HepG2 (cell line): ENCODE data around the gene RASSF8. TPM values are rescaled to one million over a fixed set of nuclear protein-coding genes. Genes with fewer than 3 reads are reported as not detected.

ENCODE experiments used
- ATAC-seq: fragments of 200-7000 bp; cut with Tn5 transposase; 3 replicates; pipeline ENCODE4 v1.9.1; 2020; ENCODE audit warnings: mild to moderate bottlenecking, moderate library complexity
- BruUV-seq: library from RNA; stranded (reverse); fragments of 400-500 nt; replicated peaks from 2 replicates; lab custom pipeline; 2021; lab: Mats Ljungman, UMichigan
- CTCF ChIA-PET: fragments of 300-600 bp; formaldehyde crosslinking; extraction: SDS; loops from one replicate; lab custom pipeline; 2021; ENCODE audit warnings: low total read pairs, inconsistent platforms, low intra/inter-chr PET ratio; lab: Yijun Ruan, JAX
- POLR2A ChIA-PET: fragments of 350-600 bp; sonication (Branson Sonifier 250); formaldehyde crosslinking; loops from one replicate; lab custom pipeline; 2020; ENCODE audit warnings: antibody characterized with exemption, inconsistent platforms; lab: Yijun Ruan, JAX
- DNase-seq: peaks from one replicate; pipeline ENCODE4 v3.0.0-alpha.2; 2015; ENCODE audit warnings: low spot score
- FAIRE-seq: peaks from 3 replicates; lab custom pipeline; 2011; peaks lifted over from hg19 to GRCh38; lab: Jason Lieb, UNC
- H2AFZ ChIP-seq: one replicate; pipeline ENCODE4 v1.6.1; 2011; ENCODE audit warnings: low read length, inconsistent platforms
- H3K27ac ChIP-seq: fragments of 300-600 bp; 3 replicates; pipeline ENCODE4 v1.8.0; 2011; ENCODE audit warnings: mixed run types, mild to moderate bottlenecking, mixed read lengths, low read length, inconsistent platforms; ENCODE audit not compliant: insufficient read depth; ENCODE audit errors: extremely low read length
- H3K27me3 ChIP-seq, 2 experiments: fragments of 200-600 bp in 1 of 2; 2 replicates in 1 of 2; 3 replicates in 1 of 2; pipeline versions ENCODE4 v1.6.0 to v1.8.0; 2011; ENCODE audit warnings: low read length in 2 of 2, mild to moderate bottlenecking in 2 of 2, moderate library complexity in 2 of 2, inconsistent platforms in 1 of 2; ENCODE audit not compliant: insufficient read depth in 2 of 2, control insufficient read depth in 1 of 2
- H3K36me3 ChIP-seq, 2 experiments: fragments of 200-600 bp in 1 of 2; replicated peaks in 1 of 2; 2 replicates in 1 of 2; 3 replicates in 1 of 2; pipeline versions ENCODE4 v1.5.1 to v1.8.0; 2011; ENCODE audit warnings: low read length in 2 of 2, inconsistent platforms in 1 of 2; ENCODE audit not compliant: insufficient read depth in 2 of 2, control insufficient read depth in 1 of 2
- H3K4me1 ChIP-seq: 2 replicates; pipeline ENCODE4 v1.5.1; 2012; ENCODE audit warnings: low read length, inconsistent platforms; ENCODE audit not compliant: insufficient read depth
- H3K4me2 ChIP-seq: 2 replicates; pipeline ENCODE4 v1.6.0; 2011; ENCODE audit warnings: low read depth, low read length, inconsistent platforms
- H3K4me3 ChIP-seq, 3 experiments: fragments of 200-600 bp in 1 of 3; sonication (generic), shearing (Covaris generic) in 1 of 3; replicated peaks in 1 of 3; 2 replicates each; pipeline ENCODE4 v1.5.1; 2011 to 2016; ENCODE audit warnings: low read length in 3 of 3, inconsistent platforms in 2 of 3, low read depth in 2 of 3, mild to moderate bottlenecking in 2 of 3, control low read depth in 1 of 3, mixed read lengths in 1 of 3; ENCODE audit not compliant: insufficient read depth in 1 of 3
- H3K79me2 ChIP-seq: one replicate; pipeline ENCODE4 v1.6.1; 2011; ENCODE audit warnings: low read length, inconsistent platforms; ENCODE audit not compliant: insufficient read depth
- H3K9ac ChIP-seq: 2 replicates; pipeline ENCODE4 v1.6.0; 2011; ENCODE audit warnings: mild to moderate bottlenecking, low read depth, low read length, inconsistent platforms; ENCODE audit not compliant: insufficient read depth
- H3K9me3 ChIP-seq: 2 replicates; pipeline ENCODE4 v1.5.1; 2012; ENCODE audit warnings: mild to moderate bottlenecking, low read length
- H4K20me1 ChIP-seq: 2 replicates; pipeline ENCODE4 v1.6.0; 2011; ENCODE audit warnings: inconsistent platforms, mild to moderate bottlenecking, low read length, moderate library complexity; ENCODE audit not compliant: insufficient read depth
- FOXP1 ChIP-seq, 2 experiments: fragments of 450-650 bp in 1 of 2; IDR thresholded peaks; 2 replicates each; pipeline ENCODE4 v1.6.1; 2017 to 2018; ENCODE audit warnings: antibody characterized with exemption in 1 of 2
- MIXL1 ChIP-seq: IDR thresholded peaks from 2 replicates; pipeline ENCODE4 v1.6.1; 2016
- SRY ChIP-seq: sonication (generic); formaldehyde crosslinking; IDR thresholded peaks from 2 replicates; pipeline ENCODE4 v1.8.0; 2022; ENCODE audit warnings: mild to moderate bottlenecking, missing genetic modification reagents
- TGIF2 ChIP-seq: IDR thresholded peaks from 2 replicates; pipeline ENCODE4 v1.6.1; 2016; ENCODE audit warnings: control low read depth, missing compliant biosample characterization
- ZNF24 ChIP-seq: fragments of 450-650 bp; IDR thresholded peaks from 2 replicates; pipeline ENCODE4 v1.6.1; 2017; ENCODE audit warnings: antibody characterized with exemption, mild to moderate bottlenecking
- ZNF337 ChIP-seq: sonication (generic); formaldehyde crosslinking; IDR thresholded peaks from 2 replicates; pipeline ENCODE4 v1.5.1; 2020; ENCODE audit warnings: missing genetic modification reagents, low read depth, mild to moderate bottlenecking, borderline replicate concordance
- ZNF746 ChIP-seq: sonication (generic); formaldehyde crosslinking; IDR thresholded peaks from 2 replicates; pipeline ENCODE4 v1.8.0; 2022; ENCODE audit warnings: mild to moderate bottlenecking, missing genetic modification reagents
- in situ Hi-C: cut with HindIII; loops from 2 replicates; pipeline ENCODE4 v1.10.0; 2017; ENCODE audit warnings: low pct_unique_long_range_greater_than_20kb; ENCODE audit not compliant: extremely low pct_ligation_motif_present
- intact Hi-C: fragments of 100-400 bp; cut with micrococcal nuclease; formaldehyde crosslinking; loops from one replicate; pipeline ENCODE4 v1.10.0; 2022; ENCODE audit not compliant: unreplicated experiment
- polyA plus RNA-seq, 8 experiments: library from polyadenylated mRNA; depleted of rRNA in 3 of 8; stranded (reverse) in 7 of 8; unstranded in 1 of 8; fragments of >200 nt; fragmentation: Illumina TruSeq in 4 of 8; extraction: Trizol in 4 of 8; gene quantifications; 2 replicates each; pipeline versions ENCODE4 v1.2.1 to v1.2.3, GENCODE V29; 2011 to 2016; ENCODE audit warnings: low read depth in 4 of 8, missing spikeins in 1 of 8, mixed read lengths in 1 of 8; ENCODE audit not compliant: insufficient read depth in 1 of 8
- total RNA-seq, 5 experiments: library from RNA; depleted of rRNA; stranded (reverse); fragments of >200 nt; fragmentation: Illumina TruSeq; extraction: Trizol; gene quantifications; 2 replicates each; pipeline ENCODE4 v1.2.3, GENCODE V29; 2016; ENCODE audit warnings: low read depth in 1 of 5
- TF ChIP-seq, protein P1 (sequence below): sonication (generic); formaldehyde crosslinking; IDR thresholded peaks from 2 replicates; pipeline ENCODE4 v1.5.0; 2020; ENCODE audit warnings: missing genetic modification reagents
- TF ChIP-seq, protein P2 (sequence below), 2 experiments: IDR thresholded peaks; 2 replicates each; pipeline ENCODE4 v1.6.1; 2011 to 2012; ENCODE audit warnings: low read length in 2 of 2, borderline replicate concordance in 1 of 2, low read depth in 1 of 2, mild to moderate bottlenecking in 1 of 2, moderate library complexity in 1 of 2
- TF ChIP-seq, protein P3 (sequence below): sonication (generic); formaldehyde crosslinking; IDR thresholded peaks from 2 replicates; pipeline ENCODE4 v1.5.0; 2020; ENCODE audit warnings: missing genetic modification reagents

RASSF8 gene
- total and polyA plus RNA-seq, 2 of the 13 experiments (the other 11 are each of a cell fraction or from before 2014, with no cell fraction given), result 0.82 to 9.2 TPM

DNA sequence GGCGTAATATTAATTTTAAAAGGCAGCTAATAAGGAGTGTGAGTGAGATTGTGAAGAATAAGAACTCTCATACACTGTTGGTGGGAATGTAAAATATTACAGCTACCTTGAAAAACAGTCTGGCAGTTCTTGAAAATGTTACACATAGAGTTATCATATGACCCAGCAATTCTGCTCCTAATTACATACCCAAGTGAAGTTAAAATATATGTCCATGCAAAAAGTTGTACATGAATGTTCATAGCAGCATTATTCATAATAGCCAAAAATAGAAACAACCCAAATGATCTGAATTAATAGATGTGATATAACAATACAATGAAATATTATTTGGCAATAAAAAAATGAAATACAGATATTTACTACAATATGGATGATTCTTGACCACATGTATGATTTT lies 68.2 kb downstream of the RASSF8 start (continued):
- TF ChIP-seq, protein P1, sequence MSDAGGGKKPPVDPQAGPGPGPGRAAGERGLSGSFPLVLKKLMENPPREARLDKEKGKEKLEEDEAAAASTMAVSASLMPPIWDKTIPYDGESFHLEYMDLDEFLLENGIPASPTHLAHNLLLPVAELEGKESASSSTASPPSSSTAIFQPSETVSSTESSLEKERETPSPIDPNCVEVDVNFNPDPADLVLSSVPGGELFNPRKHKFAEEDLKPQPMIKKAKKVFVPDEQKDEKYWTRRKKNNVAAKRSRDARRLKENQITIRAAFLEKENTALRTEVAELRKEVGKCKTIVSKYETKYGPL (CRISPR knock-in tag), result no peak
- TF ChIP-seq, all 625 proteins: peak for 0

DNA sequence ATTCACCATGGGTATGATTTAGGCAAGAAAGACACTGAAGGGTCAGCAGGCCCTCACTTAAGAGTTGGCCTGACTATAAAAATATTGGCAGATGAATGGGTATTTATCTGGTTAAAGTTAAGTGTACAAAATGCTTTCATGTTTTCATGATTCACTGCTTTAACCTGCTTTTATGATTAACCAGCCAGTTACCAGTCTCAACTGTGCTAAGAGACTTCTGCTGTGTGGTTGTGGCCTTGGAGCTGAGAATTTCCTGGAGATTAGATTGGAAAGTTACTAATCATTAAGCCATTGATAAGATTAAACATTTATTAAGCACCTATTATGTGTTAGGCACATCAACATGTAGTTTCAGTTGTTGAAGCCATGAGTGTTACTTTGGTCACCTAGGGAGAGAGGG lies 68.9 kb downstream of the RASSF8 start:
- Histone ChIP-seq H3K79me2 (no peaks in the 10 kb centered on the region), H2AFZ (no peak overlapping the region), H3K9ac (no peak overlapping the region), H3K27me3 (no peaks in the 10 kb centered on the region), H3K27ac (no peak overlapping the region), H3K4me2 (no peak overlapping the region), H3K36me3 (no peaks in the 10 kb centered on the region), H3K4me3 (no peak overlapping the region), H3K4me1 (no peaks in the 10 kb centered on the region), H3K9me3 (no peaks in the 10 kb centered on the region), H4K20me1 (no peaks in the 10 kb centered on the region)
- ATAC-seq, result no peak
- in situ Hi-C loops (loop anchor here (5.0 kb wide), 1 partner anchor 590 kb away; no protein-coding TSS in a partner anchor), intact Hi-C loops (no loop called here)
- no peak for TF ChIP-seq ZNF24
- no peak for TF ChIP-seq TGIF2 (CRISPR knock-in tag)
- TF ChIP-seq ZNF746 (CRISPR knock-in tag), result no peak
- TF ChIP-seq SRY, result no peak
- TF ChIP-seq, protein P2, sequence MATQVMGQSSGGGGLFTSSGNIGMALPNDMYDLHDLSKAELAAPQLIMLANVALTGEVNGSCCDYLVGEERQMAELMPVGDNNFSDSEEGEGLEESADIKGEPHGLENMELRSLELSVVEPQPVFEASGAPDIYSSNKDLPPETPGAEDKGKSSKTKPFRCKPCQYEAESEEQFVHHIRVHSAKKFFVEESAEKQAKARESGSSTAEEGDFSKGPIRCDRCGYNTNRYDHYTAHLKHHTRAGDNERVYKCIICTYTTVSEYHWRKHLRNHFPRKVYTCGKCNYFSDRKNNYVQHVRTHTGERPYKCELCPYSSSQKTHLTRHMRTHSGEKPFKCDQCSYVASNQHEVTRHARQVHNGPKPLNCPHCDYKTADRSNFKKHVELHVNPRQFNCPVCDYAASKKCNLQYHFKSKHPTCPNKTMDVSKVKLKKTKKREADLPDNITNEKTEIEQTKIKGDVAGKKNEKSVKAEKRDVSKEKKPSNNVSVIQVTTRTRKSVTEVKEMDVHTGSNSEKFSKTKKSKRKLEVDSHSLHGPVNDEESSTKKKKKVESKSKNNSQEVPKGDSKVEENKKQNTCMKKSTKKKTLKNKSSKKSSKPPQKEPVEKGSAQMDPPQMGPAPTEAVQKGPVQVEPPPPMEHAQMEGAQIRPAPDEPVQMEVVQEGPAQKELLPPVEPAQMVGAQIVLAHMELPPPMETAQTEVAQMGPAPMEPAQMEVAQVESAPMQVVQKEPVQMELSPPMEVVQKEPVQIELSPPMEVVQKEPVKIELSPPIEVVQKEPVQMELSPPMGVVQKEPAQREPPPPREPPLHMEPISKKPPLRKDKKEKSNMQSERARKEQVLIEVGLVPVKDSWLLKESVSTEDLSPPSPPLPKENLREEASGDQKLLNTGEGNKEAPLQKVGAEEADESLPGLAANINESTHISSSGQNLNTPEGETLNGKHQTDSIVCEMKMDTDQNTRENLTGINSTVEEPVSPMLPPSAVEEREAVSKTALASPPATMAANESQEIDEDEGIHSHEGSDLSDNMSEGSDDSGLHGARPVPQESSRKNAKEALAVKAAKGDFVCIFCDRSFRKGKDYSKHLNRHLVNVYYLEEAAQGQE (IDR thresholded peaks at IDR 0.05; ENCODE audit: borderline replicate concordance in 1 of 2, low read depth in 1 of 2, low read length in 2 of 2), result no peak
- no peak for TF ChIP-seq MIXL1 (CRISPR knock-in tag)
- TF ChIP-seq, protein P3, sequence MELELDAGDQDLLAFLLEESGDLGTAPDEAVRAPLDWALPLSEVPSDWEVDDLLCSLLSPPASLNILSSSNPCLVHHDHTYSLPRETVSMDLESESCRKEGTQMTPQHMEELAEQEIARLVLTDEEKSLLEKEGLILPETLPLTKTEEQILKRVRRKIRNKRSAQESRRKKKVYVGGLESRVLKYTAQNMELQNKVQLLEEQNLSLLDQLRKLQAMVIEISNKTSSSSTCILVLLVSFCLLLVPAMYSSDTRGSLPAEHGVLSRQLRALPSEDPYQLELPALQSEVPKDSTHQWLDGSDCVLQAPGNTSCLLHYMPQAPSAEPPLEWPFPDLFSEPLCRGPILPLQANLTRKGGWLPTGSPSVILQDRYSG (CRISPR knock-in tag), result no peak
- TF ChIP-seq ZNF337 (CRISPR knock-in tag), result no peak
- no peak for TF ChIP-seq FOXP1 (IDR thresholded peaks at IDR 0.05)
- no peak for TF ChIP-seq FOXP1 (CRISPR knock-in tag; IDR thresholded peaks at IDR 0.05)
- POLR2A ChIA-PET, result no interaction called here
- BruUV-seq, result no TSS peak
- no peak for FAIRE-seq
- no peak for DNase-seq
- CTCF ChIA-PET, result interaction anchor here (1.4 kb wide), 1 partner anchor 591 kb away, joined by 4 read pairs; no protein-coding TSS in a partner anchor
